ENCODE data around the gene RPL10. TPM values are rescaled to one million over a fixed set of nuclear protein-coding genes. Genes with fewer than 3 reads are reported as not detected.

RPL10 gene
- polyA plus RNA-seq, 1 donor (not counting 4 experiments of a cell fraction or from before 2014, with no cell fraction given): 2,926 TPM

DNA sequence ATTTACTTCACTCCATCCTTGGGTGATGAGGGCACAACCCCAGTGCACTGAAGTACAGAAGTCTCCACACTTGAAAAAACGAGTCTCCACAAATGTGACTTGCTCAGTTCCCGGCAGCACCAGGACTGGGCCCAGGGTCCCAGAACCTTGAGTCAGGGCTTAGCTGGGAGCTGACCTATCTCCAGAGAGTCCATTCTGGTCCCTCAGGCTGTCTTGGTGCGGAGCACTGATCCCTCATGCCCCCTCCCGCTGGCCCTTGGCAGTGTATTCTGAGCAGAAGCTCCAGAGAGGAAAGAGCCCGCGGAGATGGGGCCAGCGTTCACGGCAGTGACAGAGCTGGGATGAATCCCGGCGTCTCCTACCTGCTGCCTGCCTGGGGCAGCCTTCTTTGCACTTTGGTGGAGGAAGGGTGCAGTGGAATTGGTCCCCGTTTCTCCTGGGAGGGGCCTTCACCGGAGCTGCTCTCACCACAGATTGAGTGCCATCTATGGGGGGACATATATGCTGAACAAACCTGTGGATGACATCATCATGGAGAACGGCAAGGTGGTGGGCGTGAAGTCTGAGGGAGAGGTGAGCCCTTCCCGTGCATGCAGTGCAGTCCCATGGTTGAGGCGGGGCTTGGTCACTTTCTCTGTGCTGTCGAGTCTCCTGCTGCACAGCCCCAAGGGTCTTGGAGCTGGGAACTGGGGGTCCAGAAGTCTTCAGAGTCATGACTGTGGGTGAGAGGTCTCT is 42.6 kb downstream of the RPL10 start:
- peaks cover 5% of the 10 kb centered on the region for H4K20me1 ChIP-seq (ENCODE audit: control insufficient read depth, extremely low read depth, insufficient read depth, low read length)
- dilution Hi-C loops (cut with MboI; ENCODE audit: extremely low pct_ligation_motif_present, low sequenced_read_pairs): no loop called here
- H2AFZ ChIP-seq (ENCODE audit: control insufficient read depth, low read length): no peak overlapping the region
- H3K4me1 ChIP-seq (ENCODE audit: control insufficient read depth, extremely low read depth, insufficient read depth, low read length): peaks cover 17% of the 10 kb centered on the region
- no peaks in the 10 kb centered on the region for H3K9me1 ChIP-seq (ENCODE audit: control insufficient read depth, extremely low read depth, insufficient read depth, low read length)
- H3K36me3 ChIP-seq (ENCODE audit: control insufficient read depth in 2 of 2, extremely low read depth in 1 of 2, insufficient read depth in 2 of 2, low read length in 2 of 2): peaks cover 1 to 7% of the 10 kb centered on the region in 2 experiments
- no peak overlapping the region for H3K9ac ChIP-seq (ENCODE audit: control insufficient read depth, extremely low read depth, insufficient read depth, low read length)
- FAIRE-seq: no peak
- no peaks in the 10 kb centered on the region for H3K27me3 ChIP-seq (ENCODE audit: control insufficient read depth, extremely low read depth, insufficient read depth, low read length)
- no peak overlapping the region for H3K27ac ChIP-seq (ENCODE audit: control insufficient read depth, insufficient read depth, low read length)
- TF ChIP-seq EZH2 (IDR thresholded peaks at IDR 0.05; ENCODE audit: low read length): no peak
- TF ChIP-seq, protein P1, sequence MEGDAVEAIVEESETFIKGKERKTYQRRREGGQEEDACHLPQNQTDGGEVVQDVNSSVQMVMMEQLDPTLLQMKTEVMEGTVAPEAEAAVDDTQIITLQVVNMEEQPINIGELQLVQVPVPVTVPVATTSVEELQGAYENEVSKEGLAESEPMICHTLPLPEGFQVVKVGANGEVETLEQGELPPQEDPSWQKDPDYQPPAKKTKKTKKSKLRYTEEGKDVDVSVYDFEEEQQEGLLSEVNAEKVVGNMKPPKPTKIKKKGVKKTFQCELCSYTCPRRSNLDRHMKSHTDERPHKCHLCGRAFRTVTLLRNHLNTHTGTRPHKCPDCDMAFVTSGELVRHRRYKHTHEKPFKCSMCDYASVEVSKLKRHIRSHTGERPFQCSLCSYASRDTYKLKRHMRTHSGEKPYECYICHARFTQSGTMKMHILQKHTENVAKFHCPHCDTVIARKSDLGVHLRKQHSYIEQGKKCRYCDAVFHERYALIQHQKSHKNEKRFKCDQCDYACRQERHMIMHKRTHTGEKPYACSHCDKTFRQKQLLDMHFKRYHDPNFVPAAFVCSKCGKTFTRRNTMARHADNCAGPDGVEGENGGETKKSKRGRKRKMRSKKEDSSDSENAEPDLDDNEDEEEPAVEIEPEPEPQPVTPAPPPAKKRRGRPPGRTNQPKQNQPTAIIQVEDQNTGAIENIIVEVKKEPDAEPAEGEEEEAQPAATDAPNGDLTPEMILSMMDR (optimal IDR thresholded peaks at IDR 0.05 in 1 of 3, IDR thresholded peaks at IDR 0.05 in 1 of 3, conservative IDR thresholded peaks at IDR 0.05 in 1 of 3; ENCODE audit: extremely low read depth in 1 of 3, insufficient read depth in 2 of 3, low read length in 3 of 3): no peak
- peaks cover 4% of the 10 kb centered on the region for H3K9me3 ChIP-seq (ENCODE audit: control insufficient read depth, low read depth, low read length)
- H3K4me3 ChIP-seq (ENCODE audit: control insufficient read depth in 2 of 3, extremely low read depth in 1 of 3, insufficient read depth in 2 of 3, low read depth in 1 of 3, low read length in 3 of 3): no peak overlapping the region
- no peak overlapping the region for H3K4me2 ChIP-seq (ENCODE audit: control insufficient read depth, extremely low read depth, insufficient read depth, low read depth, low read length)
- no peak for DNase-seq (ENCODE audit: low read depth, low spot score)
- H3K79me2 ChIP-seq (ENCODE audit: control insufficient read depth, insufficient read depth, low read length): peaks cover 24% of the 10 kb centered on the region

DNA sequence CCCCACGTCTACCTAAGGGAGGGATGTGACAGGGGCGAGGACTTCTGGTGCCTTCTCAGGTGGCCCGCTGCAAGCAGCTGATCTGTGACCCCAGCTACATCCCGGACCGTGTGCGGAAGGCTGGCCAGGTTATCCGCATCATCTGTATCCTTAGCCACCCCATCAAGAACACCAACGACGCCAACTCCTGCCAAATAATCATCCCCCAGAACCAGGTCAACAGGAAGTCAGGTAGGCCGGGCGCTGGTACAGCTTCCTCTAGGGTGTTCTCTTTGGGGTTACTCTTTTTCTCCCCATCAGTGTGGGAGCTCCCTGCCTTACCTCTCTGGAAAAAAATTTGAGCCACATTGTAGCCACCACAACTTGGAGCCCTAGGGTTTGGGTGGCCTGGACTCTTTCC is 43.4 kb downstream of the RPL10 start:
- dilution Hi-C loops (cut with MboI; ENCODE audit: extremely low pct_ligation_motif_present, low sequenced_read_pairs): no loop called here
- Histone ChIP-seq H3K27me3 (ENCODE audit: control insufficient read depth, extremely low read depth, insufficient read depth, low read length) (no peaks in the 10 kb centered on the region), H3K9ac (ENCODE audit: control insufficient read depth, extremely low read depth, insufficient read depth, low read length) (no peak overlapping the region), H3K27ac (ENCODE audit: control insufficient read depth, insufficient read depth, low read length) (no peak overlapping the region), H4K20me1 (ENCODE audit: control insufficient read depth, extremely low read depth, insufficient read depth, low read length) (peaks cover 5% of the 10 kb centered on the region), H3K4me3 (ENCODE audit: control insufficient read depth in 2 of 3, extremely low read depth in 1 of 3, insufficient read depth in 2 of 3, low read depth in 1 of 3, low read length in 3 of 3) (no peak overlapping the region), H3K36me3 (ENCODE audit: control insufficient read depth in 2 of 2, extremely low read depth in 1 of 2, insufficient read depth in 2 of 2, low read length in 2 of 2) (peaks cover 1 to 7% of the 10 kb centered on the region in 2 experiments), H3K4me1 (ENCODE audit: control insufficient read depth, extremely low read depth, insufficient read depth, low read length) (peaks cover 17% of the 10 kb centered on the region), H3K9me3 (ENCODE audit: control insufficient read depth, low read depth, low read length) (peaks cover 4% of the 10 kb centered on the region), H3K4me2 (ENCODE audit: control insufficient read depth, extremely low read depth, insufficient read depth, low read depth, low read length) (no peak overlapping the region), H3K9me1 (ENCODE audit: control insufficient read depth, extremely low read depth, insufficient read depth, low read length) (no peaks in the 10 kb centered on the region), H3K79me2 (ENCODE audit: control insufficient read depth, insufficient read depth, low read length) (peaks cover 24% of the 10 kb centered on the region), H2AFZ (ENCODE audit: control insufficient read depth, low read length) (no peak overlapping the region)
- FAIRE-seq (no peak), DNase-seq (ENCODE audit: low read depth, low spot score) (no peak)
- TF ChIP-seq, protein P1 (optimal IDR thresholded peaks at IDR 0.05 in 1 of 3, IDR thresholded peaks at IDR 0.05 in 1 of 3, conservative IDR thresholded peaks at IDR 0.05 in 1 of 3; ENCODE audit: extremely low read depth in 1 of 3, insufficient read depth in 2 of 3, low read length in 3 of 3): no peak
- TF ChIP-seq EZH2 (IDR thresholded peaks at IDR 0.05; ENCODE audit: low read length): no peak

All from keratinocyte (primary cell).